HepG2 (cell line): Measurements from ENCODE around the gene FASTKD2.
"Not testable (repeated sequence)": the region's sequence is repeated elsewhere in the genome, so short reads cannot be mapped to it uniquely, and the experiment has no call there.

Experiments
- IRF2 ChIP-seq: IDR thresholded peaks from 2 replicates; pipeline ENCODE4 v1.6.1; 2018; ENCODE audit warnings: missing genetic modification reagents, missing compliant biosample characterization
- NCOA2 ChIP-seq: sonication (generic); formaldehyde crosslinking; IDR thresholded peaks from 2 replicates; pipeline ENCODE4 v1.8.0; 2022; ENCODE audit warnings: inconsistent platforms
- PHF21A ChIP-seq: sonication (generic); formaldehyde crosslinking; IDR thresholded peaks from 2 replicates; pipeline ENCODE4 v1.5.0; 2020; ENCODE audit warnings: mild to moderate bottlenecking, missing genetic modification reagents
- RAD21 ChIP-seq: fragments of 450-650 bp; formaldehyde crosslinking; IDR thresholded peaks from 2 replicates; pipeline ENCODE4 v1.5.0; 2020; ENCODE audit warnings: mild to moderate bottlenecking
- RAD51 ChIP-seq: fragments of 450-650 bp; IDR thresholded peaks from 2 replicates; pipeline ENCODE4 v1.6.1; 2016; ENCODE audit warnings: borderline replicate concordance
- ZNF121 ChIP-seq: sonication (generic); formaldehyde crosslinking; IDR thresholded peaks from 2 replicates; pipeline ENCODE4 v1.5.0; 2020; ENCODE audit warnings: mild to moderate bottlenecking, missing genetic modification reagents
- ZNF263 ChIP-seq: sonication (generic); formaldehyde crosslinking; IDR thresholded peaks from 2 replicates; pipeline ENCODE4 v1.4.0; 2020; ENCODE audit warnings: missing genetic modification reagents
- ZNF296 ChIP-seq: sonication (generic); formaldehyde crosslinking; conservative IDR thresholded peaks from 2 replicates; pipeline ENCODE4 v1.5.0; 2020; ENCODE audit warnings: mild to moderate bottlenecking, missing genetic modification reagents
- ZNF678 ChIP-seq: sonication (generic); formaldehyde crosslinking; IDR thresholded peaks from 2 replicates; pipeline ENCODE4 v1.4.0; 2020; ENCODE audit warnings: mild to moderate bottlenecking, missing genetic modification reagents
- ZNF720 ChIP-seq: sonication (generic); formaldehyde crosslinking; IDR thresholded peaks from 2 replicates; pipeline ENCODE4 v1.4.0; 2020; ENCODE audit warnings: missing genetic modification reagents
- TF ChIP-seq, protein P1 (sequence below): sonication (generic); formaldehyde crosslinking; IDR thresholded peaks from 2 replicates; pipeline ENCODE4 v1.5.0; 2020; ENCODE audit warnings: mild to moderate bottlenecking, missing genetic modification reagents, moderate library complexity
- TF ChIP-seq, protein P2 (sequence below): sonication (generic); formaldehyde crosslinking; IDR thresholded peaks from 2 replicates; pipeline ENCODE4 v1.8.1; 2023; ENCODE audit warnings: mild to moderate bottlenecking, missing genetic modification reagents
- TF ChIP-seq, protein P3 (sequence below): sonication (generic); formaldehyde crosslinking; IDR thresholded peaks from 2 replicates; pipeline ENCODE4 v1.4.0; 2020; ENCODE audit warnings: mild to moderate bottlenecking, low read depth, missing genetic modification reagents

DNA sequence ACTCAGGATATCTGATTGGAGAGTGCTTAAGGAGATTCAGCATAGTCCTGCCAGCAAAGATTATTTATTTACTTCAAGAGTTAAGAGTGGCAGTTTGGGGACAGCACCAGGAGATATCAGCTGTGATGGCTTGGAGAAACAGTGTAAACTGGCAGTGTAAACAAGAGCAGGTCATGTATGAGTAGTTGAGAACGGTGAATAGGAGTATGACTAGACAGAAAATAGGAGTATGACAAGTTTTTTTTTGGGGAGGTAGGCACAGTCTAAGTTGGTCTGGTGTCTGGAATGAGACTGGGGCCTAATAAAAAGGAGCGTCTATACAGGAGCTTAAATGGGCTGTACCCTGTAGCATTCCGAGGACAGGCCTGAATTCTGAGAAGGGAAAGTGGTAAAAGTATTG, 42.2 kb downstream of the FASTKD2 start:
- TF ChIP-seq, protein P1, sequence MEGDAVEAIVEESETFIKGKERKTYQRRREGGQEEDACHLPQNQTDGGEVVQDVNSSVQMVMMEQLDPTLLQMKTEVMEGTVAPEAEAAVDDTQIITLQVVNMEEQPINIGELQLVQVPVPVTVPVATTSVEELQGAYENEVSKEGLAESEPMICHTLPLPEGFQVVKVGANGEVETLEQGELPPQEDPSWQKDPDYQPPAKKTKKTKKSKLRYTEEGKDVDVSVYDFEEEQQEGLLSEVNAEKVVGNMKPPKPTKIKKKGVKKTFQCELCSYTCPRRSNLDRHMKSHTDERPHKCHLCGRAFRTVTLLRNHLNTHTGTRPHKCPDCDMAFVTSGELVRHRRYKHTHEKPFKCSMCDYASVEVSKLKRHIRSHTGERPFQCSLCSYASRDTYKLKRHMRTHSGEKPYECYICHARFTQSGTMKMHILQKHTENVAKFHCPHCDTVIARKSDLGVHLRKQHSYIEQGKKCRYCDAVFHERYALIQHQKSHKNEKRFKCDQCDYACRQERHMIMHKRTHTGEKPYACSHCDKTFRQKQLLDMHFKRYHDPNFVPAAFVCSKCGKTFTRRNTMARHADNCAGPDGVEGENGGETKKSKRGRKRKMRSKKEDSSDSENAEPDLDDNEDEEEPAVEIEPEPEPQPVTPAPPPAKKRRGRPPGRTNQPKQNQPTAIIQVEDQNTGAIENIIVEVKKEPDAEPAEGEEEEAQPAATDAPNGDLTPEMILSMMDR = not testable (repeated sequence)
- not testable (repeated sequence) for TF ChIP-seq NCOA2 (CRISPR knock-in tag); ZNF678 (CRISPR knock-in tag); RAD21 (CRISPR knock-in tag); PHF21A (CRISPR knock-in tag); ZNF720 (CRISPR knock-in tag); ZNF121 (CRISPR knock-in tag); RAD51; ZNF263 (CRISPR knock-in tag); IRF2 (CRISPR knock-in tag); ZNF296 (CRISPR knock-in tag)
- TF ChIP-seq, protein P2, sequence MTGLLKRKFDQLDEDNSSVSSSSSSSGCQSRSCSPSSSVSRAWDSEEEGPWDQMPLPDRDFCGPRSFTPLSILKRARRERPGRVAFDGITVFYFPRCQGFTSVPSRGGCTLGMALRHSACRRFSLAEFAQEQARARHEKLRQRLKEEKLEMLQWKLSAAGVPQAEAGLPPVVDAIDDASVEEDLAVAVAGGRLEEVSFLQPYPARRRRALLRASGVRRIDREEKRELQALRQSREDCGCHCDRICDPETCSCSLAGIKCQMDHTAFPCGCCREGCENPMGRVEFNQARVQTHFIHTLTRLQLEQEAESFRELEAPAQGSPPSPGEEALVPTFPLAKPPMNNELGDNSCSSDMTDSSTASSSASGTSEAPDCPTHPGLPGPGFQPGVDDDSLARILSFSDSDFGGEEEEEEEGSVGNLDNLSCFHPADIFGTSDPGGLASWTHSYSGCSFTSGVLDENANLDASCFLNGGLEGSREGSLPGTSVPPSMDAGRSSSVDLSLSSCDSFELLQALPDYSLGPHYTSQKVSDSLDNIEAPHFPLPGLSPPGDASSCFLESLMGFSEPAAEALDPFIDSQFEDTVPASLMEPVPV (CRISPR knock-in tag) = not testable (repeated sequence)
- TF ChIP-seq, protein P3, sequence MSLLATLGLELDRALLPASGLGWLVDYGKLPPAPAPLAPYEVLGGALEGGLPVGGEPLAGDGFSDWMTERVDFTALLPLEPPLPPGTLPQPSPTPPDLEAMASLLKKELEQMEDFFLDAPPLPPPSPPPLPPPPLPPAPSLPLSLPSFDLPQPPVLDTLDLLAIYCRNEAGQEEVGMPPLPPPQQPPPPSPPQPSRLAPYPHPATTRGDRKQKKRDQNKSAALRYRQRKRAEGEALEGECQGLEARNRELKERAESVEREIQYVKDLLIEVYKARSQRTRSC (CRISPR knock-in tag) = not testable (repeated sequence)
